ENCODE measurements around the gene CEP89. TPM values are rescaled to one million over a fixed set of nuclear protein-coding genes. Genes with fewer than 3 reads are reported as not detected.
"Not testable (repeated sequence)": the region's sequence is repeated elsewhere in the genome, so short reads cannot be mapped to it uniquely, and the experiment has no call there.

CEP89 gene
- 10.9 TPM for polyA plus RNA-seq (2012; ENCODE audit: low read depth, missing spikeins)

- peak; percentile 93 for DNase-seq (ENCODE audit: insufficient read length, low spot score)
- peak; percentile 99 for FAIRE-seq
- TF ChIP-seq SPI1 (IDR thresholded peaks at IDR 0.05; ENCODE audit: low read depth, low read length) = no peak
- TF ChIP-seq TAF1 (IDR thresholded peaks at IDR 0.05; ENCODE audit: low read depth, low read length) = peak; percentile 52
- TF ChIP-seq POU2F2 (IDR thresholded peaks at IDR 0.05; ENCODE audit: low read depth, low read length) = no peak
- TF ChIP-seq POLR2AphosphoS5 (IDR thresholded peaks at IDR 0.05; ENCODE audit: low read depth, low read length) = peak; percentile 83
- no peak for TF ChIP-seq PAX5 (IDR thresholded peaks at IDR 0.05; ENCODE audit: insufficient read depth, low read length, severe bottlenecking)
- TF ChIP-seq POLR2A (IDR thresholded peaks at IDR 0.05; ENCODE audit: low read depth, low read length) = peak; percentile 81
These were observed at the start of gene CEP89, which contains the start of gene FAAP24 for GRCh38 chr19:32971715-32972540. CEP89 (minus strand) TSS chr19:32971958; CDS start chr19:32971874, 84 bp downstream. FAAP24 (plus strand) TSS chr19:32972242; CDS start chr19:32973197, 955 bp downstream.

GRCh38 chr19:33010891-33011290 is 39.1 kb upstream of the CEP89 start:
- not testable (repeated sequence) for FAIRE-seq; DNase-seq (ENCODE audit: insufficient read length, low spot score)

GRCh38 chr19:33008738-33009137 is 37.0 kb upstream of the CEP89 start:
- DNase-seq (ENCODE audit: insufficient read length, low spot score) (no peak), FAIRE-seq (no peak)
- TF ChIP-seq PAX5 (IDR thresholded peaks at IDR 0.05; ENCODE audit: insufficient read depth, low read length, severe bottlenecking) (no peak), SPI1 (IDR thresholded peaks at IDR 0.05; ENCODE audit: low read depth, low read length) (no peak), POLR2A (IDR thresholded peaks at IDR 0.05; ENCODE audit: low read depth, low read length) (no peak), TAF1 (IDR thresholded peaks at IDR 0.05; ENCODE audit: low read depth, low read length) (no peak), POLR2AphosphoS5 (IDR thresholded peaks at IDR 0.05; ENCODE audit: low read depth, low read length) (no peak), POU2F2 (IDR thresholded peaks at IDR 0.05; ENCODE audit: low read depth, low read length) (no peak)

GRCh38 chr19:33005440-33005839 is 33.7 kb upstream of the CEP89 start:
- FAIRE-seq = no peak
- no peak for DNase-seq (ENCODE audit: insufficient read length, low spot score)
- TF ChIP-seq TAF1 (IDR thresholded peaks at IDR 0.05; ENCODE audit: low read depth, low read length) = no peak
- no peak for TF ChIP-seq PAX5 (IDR thresholded peaks at IDR 0.05; ENCODE audit: insufficient read depth, low read length, severe bottlenecking)
- TF ChIP-seq POU2F2 (IDR thresholded peaks at IDR 0.05; ENCODE audit: low read depth, low read length) = no peak
- TF ChIP-seq SPI1 (IDR thresholded peaks at IDR 0.05; ENCODE audit: low read depth, low read length) = no peak
- no peak for TF ChIP-seq POLR2AphosphoS5 (IDR thresholded peaks at IDR 0.05; ENCODE audit: low read depth, low read length)
- TF ChIP-seq POLR2A (IDR thresholded peaks at IDR 0.05; ENCODE audit: low read depth, low read length) = no peak

- not testable (repeated sequence) for FAIRE-seq; DNase-seq (ENCODE audit: insufficient read length, low spot score)
These were observed 31.8 kb upstream of the CEP89 start for GRCh38 chr19:33003424-33004024.

- DNase-seq (ENCODE audit: insufficient read length, low spot score); FAIRE-seq: not testable (repeated sequence)
These were observed 30.5 kb upstream of the CEP89 start for GRCh38 chr19:33002126-33002865.

- no peak for FAIRE-seq
- TF ChIP-seq POLR2AphosphoS5 (IDR thresholded peaks at IDR 0.05; ENCODE audit: low read depth, low read length) (no peak), TAF1 (IDR thresholded peaks at IDR 0.05; ENCODE audit: low read depth, low read length) (no peak), PAX5 (IDR thresholded peaks at IDR 0.05; ENCODE audit: insufficient read depth, low read length, severe bottlenecking) (no peak), POU2F2 (IDR thresholded peaks at IDR 0.05; ENCODE audit: low read depth, low read length) (no peak)
- DNase-seq (ENCODE audit: insufficient read length, low spot score) = no peak
These were observed 29.2 kb upstream of the CEP89 start for GRCh38 chr19:33000910-33001309.

- TF ChIP-seq POU2F2 (IDR thresholded peaks at IDR 0.05; ENCODE audit: low read depth, low read length) (no peak), PAX5 (IDR thresholded peaks at IDR 0.05; ENCODE audit: insufficient read depth, low read length, severe bottlenecking) (no peak), POLR2A (IDR thresholded peaks at IDR 0.05; ENCODE audit: low read depth, low read length) (no peak), POLR2AphosphoS5 (IDR thresholded peaks at IDR 0.05; ENCODE audit: low read depth, low read length) (no peak), TAF1 (IDR thresholded peaks at IDR 0.05; ENCODE audit: low read depth, low read length) (no peak), SPI1 (IDR thresholded peaks at IDR 0.05; ENCODE audit: low read depth, low read length) (no peak)
- FAIRE-seq (no peak), DNase-seq (ENCODE audit: insufficient read length, low spot score) (no peak)
These were observed 28.8 kb upstream of the CEP89 start for GRCh38 chr19:33000510-33000909.

- DNase-seq (ENCODE audit: insufficient read length, low spot score) = no peak
- no peak for TF ChIP-seq SPI1 (IDR thresholded peaks at IDR 0.05; ENCODE audit: low read depth, low read length)
- TF ChIP-seq POLR2A (IDR thresholded peaks at IDR 0.05; ENCODE audit: low read depth, low read length) = no peak
- TF ChIP-seq POU2F2 (IDR thresholded peaks at IDR 0.05; ENCODE audit: low read depth, low read length) = no peak
- no peak for TF ChIP-seq PAX5 (IDR thresholded peaks at IDR 0.05; ENCODE audit: insufficient read depth, low read length, severe bottlenecking)
- no peak for TF ChIP-seq POLR2AphosphoS5 (IDR thresholded peaks at IDR 0.05; ENCODE audit: low read depth, low read length)
- no peak for TF ChIP-seq TAF1 (IDR thresholded peaks at IDR 0.05; ENCODE audit: low read depth, low read length)
- no peak for FAIRE-seq
These were observed 27.0 kb upstream of the CEP89 start for GRCh38 chr19:32998722-32999121.

Data from GM12891 (cell line).